Esophagus muscularis mucosa (tissue), 4 donors: ENCODE measurements around the gene CYP19A1. TPM values are rescaled to one million over a fixed set of nuclear protein-coding genes. Genes with fewer than 3 reads are reported as not detected.

Experiments
- DNase-seq: peaks from one replicate; pipeline ENCODE4 v3.0.0-alpha.2; 2017; ENCODE audit errors: extremely low spot score
- H3K27ac ChIP-seq, 4 donors: fragments of 200-600 bp; sonication (generic); replicated peaks in 1 of 4; 1 replicate in 3 of 4; 2 replicates in 1 of 4; pipeline ENCODE4 v1.5.1; 2016 to 2019; ENCODE audit warnings: mild to moderate bottlenecking in 1 of 4
- H3K27me3 ChIP-seq, 4 donors: fragments of 200-600 bp; sonication (generic); one replicate each; pipeline versions ENCODE4 v1.5.1 to v1.6.0; 2016 to 2019
- H3K36me3 ChIP-seq, 4 donors: fragments of 200-600 bp; sonication (generic); one replicate each; pipeline ENCODE4 v1.5.1; 2016 to 2019
- H3K4me1 ChIP-seq, 4 donors: fragments of 200-600 bp; sonication (generic); one replicate each; pipeline ENCODE4 v1.5.1; 2016 to 2019
- H3K4me3 ChIP-seq, 4 donors: fragments of 200-600 bp; sonication (generic); 1 replicate in 2 of 4; 2 replicates in 2 of 4; pipeline ENCODE4 v1.5.1; 2016 to 2019; ENCODE audit warnings: mild to moderate bottlenecking in 4 of 4, moderate library complexity in 1 of 4
- H3K9me3 ChIP-seq, 4 donors: fragments of 200-600 bp; sonication (generic); 1 replicate in 3 of 4; 2 replicates in 1 of 4; pipeline ENCODE4 v1.5.1; 2016 to 2019
- EP300 ChIP-seq: sonication (generic); formaldehyde crosslinking; IDR thresholded peaks from one replicate; pipeline ENCODE4 v1.6.1; 2017; ENCODE audit warnings: antibody characterized with exemption
- POLR2A ChIP-seq: fragments of 450-650 bp; IDR thresholded peaks from one replicate; pipeline ENCODE4 v1.6.1; 2017; ENCODE audit warnings: antibody characterized with exemption, moderate library complexity, mild to moderate bottlenecking, low read depth
- POLR2AphosphoS5 ChIP-seq, 2 donors: sonication (generic); formaldehyde crosslinking; IDR thresholded peaks; one replicate each; pipeline ENCODE4 v1.6.1; 2017; ENCODE audit warnings: antibody characterized with exemption in 2 of 2
- WGBS: methylation state at CpG from one replicate; pipeline ENCODE4 v1.1.5; 2018; 5-methylcytosine and 5-hydroxymethylcytosine counted together
- intact Hi-C: fragments of 100-400 bp; cut with DNase I; formaldehyde crosslinking; loops from one replicate; pipeline ENCODE4 v1.15.1; 2023
- total RNA-seq, 4 donors: library from RNA; depleted of rRNA; stranded (reverse); fragments of >200 nt; gene quantifications; one replicate each; pipeline versions ENCODE4 v1.1.0 to v1.2.1, GENCODE V29; 2016
- TF ChIP-seq, protein P1 (sequence below), 3 experiments: fragments of 200-600 bp in 2 of 3; fragments of 450-650 bp in 1 of 3; sonication (generic) in 2 of 3; IDR thresholded peaks; one replicate each; pipeline ENCODE4 v1.5.1; 2017 to 2019; ENCODE audit warnings: antibody characterized with exemption in 3 of 3, mild to moderate bottlenecking in 2 of 3, moderate library complexity in 1 of 3

The CYP19A1 gene
- total RNA-seq, 4 donors from 2014 or later: 1.5 to 3.5 (median 2.1) TPM; not detected in 1

DNA sequence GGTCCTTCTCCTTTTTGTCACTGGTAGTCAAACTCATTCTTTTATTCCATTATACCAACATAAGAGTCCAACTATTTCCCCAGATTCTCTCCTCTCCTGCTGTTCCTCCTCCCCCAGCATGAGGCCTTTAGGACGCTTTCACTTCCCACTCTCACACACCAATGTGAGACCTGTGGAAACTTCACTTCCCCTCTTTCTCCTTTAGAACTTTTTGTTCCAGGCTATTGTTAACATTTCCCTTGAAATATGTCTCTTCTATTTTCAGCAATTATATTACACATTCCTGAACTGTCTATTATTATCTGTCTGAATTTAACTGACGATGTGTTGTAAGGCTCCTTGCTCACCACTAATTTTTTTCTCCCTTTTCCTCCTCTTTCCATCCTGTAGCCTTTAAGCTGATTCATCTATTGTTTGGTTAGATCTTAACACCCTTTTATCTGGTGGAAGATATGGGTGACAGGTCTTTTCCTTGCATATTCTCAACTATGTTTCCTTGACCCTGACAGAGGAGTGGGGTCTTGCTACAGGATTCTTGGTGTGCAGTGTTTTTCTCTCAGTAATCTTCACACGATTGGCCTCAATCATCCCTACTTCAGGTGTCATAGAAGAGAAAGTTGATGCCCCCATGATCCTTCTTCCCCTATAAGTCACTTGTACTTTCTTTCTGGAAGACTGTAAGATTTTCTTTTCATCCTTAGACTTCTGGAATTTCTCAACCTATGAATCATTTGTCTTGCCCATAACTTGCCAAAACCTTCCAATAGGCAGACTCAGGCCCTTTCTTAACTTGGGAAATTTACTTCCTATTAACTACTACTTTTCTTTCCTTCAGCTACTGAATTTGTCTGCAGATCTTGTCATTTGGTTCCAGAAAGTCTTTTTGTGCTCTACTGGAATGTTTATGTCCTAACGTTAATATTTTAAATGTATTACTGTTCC is 5.9 kb downstream of the CYP19A1 start:
- Histone ChIP-seq H3K27me3 (no peaks in the 10 kb centered on the region), H3K4me3 (no peak overlapping the region), H3K9me3 (no peaks in the 10 kb centered on the region), H3K4me1 (peaks cover 43 to 66% (median 55%) of the 10 kb centered on the region in 4 donors), H3K36me3 (no peaks in the 10 kb centered on the region), H3K27ac (peak overlapping the region; percentile 69 to 75 (median 70))
- intact Hi-C loops: no loop called here
- WGBS: 52% methylated on average over 4 of the region's 4 CpGs
- DNase-seq: no peak
- peak; percentile 71 to 74 for TF ChIP-seq POLR2AphosphoS5 (IDR thresholded peaks at IDR 0.05)
- TF ChIP-seq, protein P1, sequence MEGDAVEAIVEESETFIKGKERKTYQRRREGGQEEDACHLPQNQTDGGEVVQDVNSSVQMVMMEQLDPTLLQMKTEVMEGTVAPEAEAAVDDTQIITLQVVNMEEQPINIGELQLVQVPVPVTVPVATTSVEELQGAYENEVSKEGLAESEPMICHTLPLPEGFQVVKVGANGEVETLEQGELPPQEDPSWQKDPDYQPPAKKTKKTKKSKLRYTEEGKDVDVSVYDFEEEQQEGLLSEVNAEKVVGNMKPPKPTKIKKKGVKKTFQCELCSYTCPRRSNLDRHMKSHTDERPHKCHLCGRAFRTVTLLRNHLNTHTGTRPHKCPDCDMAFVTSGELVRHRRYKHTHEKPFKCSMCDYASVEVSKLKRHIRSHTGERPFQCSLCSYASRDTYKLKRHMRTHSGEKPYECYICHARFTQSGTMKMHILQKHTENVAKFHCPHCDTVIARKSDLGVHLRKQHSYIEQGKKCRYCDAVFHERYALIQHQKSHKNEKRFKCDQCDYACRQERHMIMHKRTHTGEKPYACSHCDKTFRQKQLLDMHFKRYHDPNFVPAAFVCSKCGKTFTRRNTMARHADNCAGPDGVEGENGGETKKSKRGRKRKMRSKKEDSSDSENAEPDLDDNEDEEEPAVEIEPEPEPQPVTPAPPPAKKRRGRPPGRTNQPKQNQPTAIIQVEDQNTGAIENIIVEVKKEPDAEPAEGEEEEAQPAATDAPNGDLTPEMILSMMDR (IDR thresholded peaks at IDR 0.05): no peak

DNA sequence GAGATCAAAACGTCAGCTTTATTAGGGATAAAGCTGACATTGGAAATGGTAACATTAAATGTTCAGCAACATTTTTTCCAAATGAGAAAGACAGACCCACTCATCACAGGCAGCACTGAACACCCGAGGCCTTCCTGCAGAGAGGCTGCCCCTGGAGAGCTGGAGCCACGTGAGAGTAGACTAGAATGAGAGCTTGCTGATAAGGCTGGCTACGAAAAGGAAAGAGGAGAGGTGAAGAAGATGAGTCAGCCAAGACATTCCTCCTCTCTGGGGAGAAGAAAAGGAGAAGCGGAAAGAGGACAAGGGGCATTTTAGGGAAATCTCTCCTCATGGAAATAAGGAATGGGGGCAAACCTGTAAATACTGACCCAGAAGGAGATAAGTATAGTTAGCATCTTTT is 7.3 kb downstream of the CYP19A1 start:
- Histone ChIP-seq H3K9me3 (no peaks in the 10 kb centered on the region), H3K4me1 (peaks cover 31 to 53% (median 42%) of the 10 kb centered on the region in 4 donors), H3K27me3 (no peaks in the 10 kb centered on the region), H3K4me3 (no peak overlapping the region), H3K27ac (peak overlapping the region in 1 of 4 donors; percentile 71), H3K36me3 (no peaks in the 10 kb centered on the region)
- TF ChIP-seq EP300 (no peak), POLR2AphosphoS5 (IDR thresholded peaks at IDR 0.05) (no peak), POLR2A (no peak)
- TF ChIP-seq, protein P1 (IDR thresholded peaks at IDR 0.05): no peak
- intact Hi-C loops: no loop called here
- WGBS: 68% methylated on average over 5 of the region's 5 CpGs
- DNase-seq: no peak

DNA sequence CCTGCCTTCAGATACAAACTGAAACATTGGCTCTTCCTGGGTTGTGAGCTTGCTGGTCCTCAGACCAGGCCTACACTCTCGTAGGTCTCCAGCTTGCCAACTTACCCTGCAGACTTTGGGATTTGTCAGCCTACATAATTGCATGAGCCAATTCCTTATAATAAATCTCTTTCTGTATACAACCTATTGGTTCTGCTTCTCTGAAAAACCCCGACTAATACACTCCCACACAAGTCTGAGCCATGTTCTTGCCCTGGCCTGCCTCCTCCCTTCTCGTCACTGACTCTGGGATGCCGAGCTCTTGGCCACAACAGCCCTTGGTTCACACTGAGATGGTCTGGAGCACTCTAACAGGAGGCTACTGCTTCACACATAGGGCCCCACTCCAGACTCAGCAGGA is 9.5 kb downstream of the CYP19A1 start:
- TF ChIP-seq, protein P1 (IDR thresholded peaks at IDR 0.05): no peak
- TF ChIP-seq POLR2A: no peak
- no peak for TF ChIP-seq EP300
- no peak for TF ChIP-seq POLR2AphosphoS5 (IDR thresholded peaks at IDR 0.05)
- 81% methylated on average over 4 of the region's 4 CpGs for WGBS
- no peaks in the 10 kb centered on the region for H3K9me3 ChIP-seq
- peaks cover 12 to 31% (median 20%) of the 10 kb centered on the region in 4 donors for H3K4me1 ChIP-seq
- H3K4me3 ChIP-seq: no peak overlapping the region
- DNase-seq: no peak
- no peaks in the 10 kb centered on the region for H3K27me3 ChIP-seq
- H3K27ac ChIP-seq: no peak overlapping the region
- intact Hi-C loops: no loop called here
- no peaks in the 10 kb centered on the region for H3K36me3 ChIP-seq

DNA sequence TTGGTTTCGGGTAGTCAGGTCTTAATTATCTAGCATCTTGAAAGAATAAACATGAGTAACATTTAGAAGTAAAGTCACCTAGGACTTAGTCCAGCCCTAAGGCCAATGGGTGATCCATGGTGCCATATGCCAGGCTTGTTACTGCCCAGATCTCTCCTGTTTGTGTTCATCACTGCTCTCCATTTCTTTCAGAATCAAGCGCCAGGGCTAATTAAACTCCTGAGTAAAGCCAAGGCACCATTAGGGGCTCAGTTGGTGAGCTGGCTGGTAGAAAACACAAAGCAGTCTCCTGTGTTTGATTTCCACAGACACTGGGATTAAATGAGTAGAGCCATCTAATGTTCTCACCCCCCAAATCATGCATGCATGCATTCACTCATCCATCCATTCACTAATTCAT is 11.3 kb downstream of the CYP19A1 start:
- Histone ChIP-seq H3K9me3 (no peaks in the 10 kb centered on the region), H3K4me1 (peaks cover 2 to 23% (median 11%) of the 10 kb centered on the region in 4 donors), H3K36me3 (no peaks in the 10 kb centered on the region), H3K4me3 (no peak overlapping the region), H3K27ac (no peak overlapping the region), H3K27me3 (no peaks in the 10 kb centered on the region)
- DNase-seq: no peak
- 96% methylated on average over 2 of the region's 2 CpGs for WGBS
- intact Hi-C loops: no loop called here
- TF ChIP-seq, protein P1 (IDR thresholded peaks at IDR 0.05): no peak
- no peak for TF ChIP-seq POLR2AphosphoS5 (IDR thresholded peaks at IDR 0.05)
- no peak for TF ChIP-seq EP300
- TF ChIP-seq POLR2A: no peak
